Measurements from ENCODE around the gene RELCH. TPM values are rescaled to one million over a fixed set of nuclear protein-coding genes. Genes with fewer than 3 reads are reported as not detected.

The RELCH gene
- total and polyA plus RNA-seq, 2 of the 13 experiments (the other 11 are each of a cell fraction or from before 2014, with no cell fraction given) = 5.6 to 31.7 TPM

GRCh38 chr18:62348474-62348873 lies 161.4 kb downstream of the RELCH start:
- BruUV-seq (replicated peaks) = no TSS peak
- no peak for FAIRE-seq
- in situ Hi-C loops (cut with HindIII; ENCODE audit: extremely low pct_ligation_motif_present, low pct_unique_long_range_greater_than_20kb) (no loop called here), intact Hi-C loops (cut with micrococcal nuclease; ENCODE audit: unreplicated experiment) (no loop called here)
- H3K9me3 ChIP-seq (ENCODE audit: low read length) = no peaks in the 10 kb centered on the region
- no peak for ATAC-seq
- ChIA-PET CTCF (ENCODE audit: low intra/inter-chr PET ratio, low total read pairs) (no interaction called here), POLR2A (no interaction called here)
- no peak overlapping the region for H3K4me2 ChIP-seq (ENCODE audit: low read depth, low read length)
- WGBS (ENCODE audit: low lambda C conversion rate) = 96% methylated on average over 4 of the region's 4 CpGs
- no peaks in the 10 kb centered on the region for H3K79me2 ChIP-seq (ENCODE audit: insufficient read depth, low read length)
- TF ChIP-seq KDM5A (IDR thresholded peaks at IDR 0.05; ENCODE audit: borderline replicate concordance, low read length) = no peak
- TF ChIP-seq ZNF143 (CRISPR knock-in tag; IDR thresholded peaks at IDR 0.05) = no peak
- TF ChIP-seq ZFX (CRISPR knock-in tag; IDR thresholded peaks at IDR 0.05; ENCODE audit: low read depth) = no peak
- no peak for TF ChIP-seq ZNF274 (CRISPR knock-in tag; IDR thresholded peaks at IDR 0.05)
- TF ChIP-seq, protein P1, sequence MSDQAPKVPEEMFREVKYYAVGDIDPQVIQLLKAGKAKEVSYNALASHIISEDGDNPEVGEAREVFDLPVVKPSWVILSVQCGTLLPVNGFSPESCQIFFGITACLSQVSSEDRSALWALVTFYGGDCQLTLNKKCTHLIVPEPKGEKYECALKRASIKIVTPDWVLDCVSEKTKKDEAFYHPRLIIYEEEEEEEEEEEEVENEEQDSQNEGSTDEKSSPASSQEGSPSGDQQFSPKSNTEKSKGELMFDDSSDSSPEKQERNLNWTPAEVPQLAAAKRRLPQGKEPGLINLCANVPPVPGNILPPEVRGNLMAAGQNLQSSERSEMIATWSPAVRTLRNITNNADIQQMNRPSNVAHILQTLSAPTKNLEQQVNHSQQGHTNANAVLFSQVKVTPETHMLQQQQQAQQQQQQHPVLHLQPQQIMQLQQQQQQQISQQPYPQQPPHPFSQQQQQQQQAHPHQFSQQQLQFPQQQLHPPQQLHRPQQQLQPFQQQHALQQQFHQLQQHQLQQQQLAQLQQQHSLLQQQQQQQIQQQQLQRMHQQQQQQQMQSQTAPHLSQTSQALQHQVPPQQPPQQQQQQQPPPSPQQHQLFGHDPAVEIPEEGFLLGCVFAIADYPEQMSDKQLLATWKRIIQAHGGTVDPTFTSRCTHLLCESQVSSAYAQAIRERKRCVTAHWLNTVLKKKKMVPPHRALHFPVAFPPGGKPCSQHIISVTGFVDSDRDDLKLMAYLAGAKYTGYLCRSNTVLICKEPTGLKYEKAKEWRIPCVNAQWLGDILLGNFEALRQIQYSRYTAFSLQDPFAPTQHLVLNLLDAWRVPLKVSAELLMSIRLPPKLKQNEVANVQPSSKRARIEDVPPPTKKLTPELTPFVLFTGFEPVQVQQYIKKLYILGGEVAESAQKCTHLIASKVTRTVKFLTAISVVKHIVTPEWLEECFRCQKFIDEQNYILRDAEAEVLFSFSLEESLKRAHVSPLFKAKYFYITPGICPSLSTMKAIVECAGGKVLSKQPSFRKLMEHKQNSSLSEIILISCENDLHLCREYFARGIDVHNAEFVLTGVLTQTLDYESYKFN (CRISPR knock-in tag; conservative IDR thresholded peaks at IDR 0.05) = no peak
- no peak for TF ChIP-seq SRSF1 (optimal IDR thresholded peaks at IDR 0.05; ENCODE audit: low read depth, low read length)
- no peak for TF ChIP-seq ZSCAN22 (CRISPR knock-in tag; IDR thresholded peaks at IDR 0.05)
- TF ChIP-seq ZFP90 (CRISPR knock-in tag; IDR thresholded peaks at IDR 0.05; ENCODE audit: borderline replicate concordance) = no peak
- TF ChIP-seq, protein P2, sequence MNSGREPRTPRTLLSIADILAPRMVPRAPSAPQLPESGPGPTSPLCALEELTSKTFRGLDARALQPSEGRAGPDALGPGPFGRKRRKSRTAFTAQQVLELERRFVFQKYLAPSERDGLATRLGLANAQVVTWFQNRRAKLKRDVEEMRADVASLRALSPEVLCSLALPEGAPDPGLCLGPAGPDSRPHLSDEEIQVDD (CRISPR knock-in tag; IDR thresholded peaks at IDR 0.05; ENCODE audit: borderline replicate concordance) = no peak
- no peak for TF ChIP-seq HDAC6 (IDR thresholded peaks at IDR 0.05; ENCODE audit: low read depth, low read length)
- no peak for TF ChIP-seq SATB2 (CRISPR knock-in tag; IDR thresholded peaks at IDR 0.05)
- no peak for TF ChIP-seq SRF (IDR thresholded peaks at IDR 0.05; ENCODE audit: low read depth, low read length)
- no peaks in the 10 kb centered on the region for H4K20me1 ChIP-seq (ENCODE audit: insufficient read depth, low read length)
- H3K9ac ChIP-seq (ENCODE audit: insufficient read depth, low read depth, low read length) = no peak overlapping the region
- no peak for DNase-seq (ENCODE audit: low spot score)
- H3K4me1 ChIP-seq (ENCODE audit: insufficient read depth, low read length) = peaks cover 19% of the 10 kb centered on the region
- no peak overlapping the region for H2AFZ ChIP-seq (ENCODE audit: low read length)
- no peaks in the 10 kb centered on the region for H3K27me3 ChIP-seq (ENCODE audit: control insufficient read depth in 1 of 2, insufficient read depth in 2 of 2, low read length in 2 of 2)
- H3K4me3 ChIP-seq (replicated peaks in 1 of 3; ENCODE audit: insufficient read depth in 1 of 3, low read depth in 2 of 3, low read length in 3 of 3) = no peak overlapping the region
- peaks cover 3 to 20% of the 10 kb centered on the region in 2 experiments; a peak in 2 of 5 replicates for H3K36me3 ChIP-seq (replicated peaks in 1 of 2; ENCODE audit: control insufficient read depth in 1 of 2, insufficient read depth in 2 of 2, low read length in 2 of 2)
- no peak overlapping the region for H3K27ac ChIP-seq (ENCODE audit: extremely low read length, insufficient read depth, low read length)
